GM12878 (cell line): ENCODE measurements around the gene S1PR4. TPM values are rescaled to one million over a fixed set of nuclear protein-coding genes. Genes with fewer than 3 reads are reported as not detected.

Experiments used
- ATAC-seq: fragments of 200-7000 bp; cut with Tn5 transposase; 3 replicates; pipeline ENCODE4 v1.9.1; 2020; ENCODE audit warnings: mild to moderate bottlenecking, moderate library complexity
- BruUV-seq: library from RNA; stranded (reverse); fragments of 400-500 nt; replicated peaks from 2 replicates; lab custom pipeline; 2021; lab: Mats Ljungman, UMichigan
- CTCF ChIA-PET: fragments of 300-600 bp; sonication (Branson Sonifier 250); formaldehyde crosslinking; extraction: SDS; loops from one replicate; lab custom pipeline; 2021; ENCODE audit warnings: inconsistent platforms; lab: Yijun Ruan, JAX
- POLR2A ChIA-PET: fragments of 350-600 bp; formaldehyde crosslinking; extraction: SDS; loops from one replicate; lab custom pipeline; 2021; ENCODE audit warnings: inconsistent platforms; lab: Charles Lee
- RAD21 ChIA-PET: fragments of 300-600 bp; sonication (Branson Sonifier 250); formaldehyde crosslinking; loops from one replicate; lab custom pipeline; 2023; ENCODE audit warnings: antibody characterized with exemption; ENCODE audit not compliant: unreplicated experiment; lab: Charles Lee
- SMC1A ChIA-PET: fragments of 300-600 bp; sonication (Branson Sonifier 250); formaldehyde crosslinking; loops from one replicate; lab custom pipeline; 2023; ENCODE audit not compliant: unreplicated experiment, uncharacterized antibody; lab: Charles Lee
- DNase-seq: peaks from one replicate; pipeline ENCODE4 v3.0.0-alpha.2; 2011; ENCODE audit warnings: low read depth, low spot score
- FAIRE-seq: peaks from 3 replicates; lab custom pipeline; 2011; peaks lifted over from hg19 to GRCh38; lab: Jason Lieb, UNC
- H2AFZ ChIP-seq: 2 replicates; pipeline ENCODE4 v1.6.0; 2011; ENCODE audit warnings: low read depth, low read length, control low read depth; ENCODE audit not compliant: control insufficient read depth
- H3K27ac ChIP-seq: 2 replicates; pipeline ENCODE4 v1.5.1; 2011; ENCODE audit warnings: control low read depth; ENCODE audit not compliant: control insufficient read depth, insufficient read depth
- H3K27me3 ChIP-seq, 2 experiments: replicated peaks in 1 of 2; 2 replicates each; pipeline versions ENCODE4 v1.6.0 to v1.6.1; 2011; ENCODE audit warnings: low read length in 1 of 2; ENCODE audit not compliant: control insufficient read depth in 2 of 2, insufficient read depth in 2 of 2
- H3K36me3 ChIP-seq, 2 experiments: 2 replicates each; pipeline ENCODE4 v1.5.1; 2011; ENCODE audit warnings: low read length in 1 of 2; ENCODE audit not compliant: control insufficient read depth in 2 of 2, insufficient read depth in 2 of 2
- H3K4me1 ChIP-seq: 2 replicates; pipeline ENCODE4 v1.6.1; 2011; ENCODE audit warnings: mild to moderate bottlenecking, low read length, moderate library complexity, mixed read lengths; ENCODE audit not compliant: control insufficient read depth, insufficient read depth
- H3K4me2 ChIP-seq: 2 replicates; pipeline ENCODE4 v1.6.0; 2011; ENCODE audit warnings: control low read depth; ENCODE audit not compliant: control insufficient read depth, insufficient read depth
- H3K4me3 ChIP-seq: fragments of 200-600 bp; sonication (generic); 2 replicates; pipeline ENCODE4 v1.5.1; 2016
- H3K79me2 ChIP-seq: 2 replicates; pipeline ENCODE4 v1.6.0; 2011; ENCODE audit warnings: low read length; ENCODE audit not compliant: control insufficient read depth, insufficient read depth
- H3K9ac ChIP-seq: 2 replicates; pipeline ENCODE4 v1.8.0; 2011; ENCODE audit warnings: low read length, control low read depth, mixed read lengths; ENCODE audit not compliant: control insufficient read depth, insufficient read depth
- H3K9me3 ChIP-seq: replicated peaks from 3 replicates; pipeline ENCODE4 v1.5.1; 2011; ENCODE audit warnings: mild to moderate bottlenecking, low read length; ENCODE audit not compliant: control insufficient read depth, insufficient read depth
- H4K20me1 ChIP-seq: 2 replicates; pipeline ENCODE4 v1.6.0; 2011; ENCODE audit not compliant: control insufficient read depth, insufficient read depth
- ETV6 ChIP-seq, 2 experiments: fragments of 450-650 bp in 1 of 2; IDR thresholded peaks in 1 of 2; conservative IDR thresholded peaks in 1 of 2; 2 replicates each; pipeline ENCODE4 v1.6.1; 2014; ENCODE audit warnings: antibody characterized with exemption in 1 of 2, borderline replicate concordance in 1 of 2, low read depth in 1 of 2, mild to moderate bottlenecking in 1 of 2, moderate library complexity in 1 of 2
- MEF2A ChIP-seq: IDR thresholded peaks from 2 replicates; pipeline ENCODE4 v1.6.1; 2011; ENCODE audit warnings: low read depth, mild to moderate bottlenecking, low read length, moderate library complexity; ENCODE audit not compliant: insufficient read depth
- TCF12 ChIP-seq: IDR thresholded peaks from 2 replicates; pipeline ENCODE4 v1.6.1; 2011; ENCODE audit warnings: low read depth, mild to moderate bottlenecking, low read length
- WRNIP1 ChIP-seq: IDR thresholded peaks from 2 replicates; pipeline ENCODE4 v1.6.1; 2011; ENCODE audit warnings: low read depth, low read length, improper control_type of control experiment, borderline replicate concordance
- ZNF207 ChIP-seq: fragments of 450-650 bp; IDR thresholded peaks from 2 replicates; pipeline ENCODE4 v1.6.1; 2014; ENCODE audit warnings: antibody characterized with exemption, mild to moderate bottlenecking, borderline replicate concordance
- WGBS: methylation state at CpG from one replicate; pipeline ENCODE4 v1.1.6; 2016; ENCODE audit warnings: low lambda C conversion rate; ENCODE audit not compliant: insufficient replicate concordance, insufficient coverage; ENCODE audit errors: missing lambda C conversion rate; 5-methylcytosine and 5-hydroxymethylcytosine counted together
- in situ Hi-C: fragments of 300-500 bp; cut with MboI; formaldehyde crosslinking; loops from 9 replicates; pipeline ENCODE4 v1.14.3; 2018; ENCODE audit warnings: mixed read lengths
- intact Hi-C: fragments of 100-400 bp; cut with micrococcal nuclease; formaldehyde crosslinking; loops from one replicate; pipeline ENCODE4 v1.14.2; 2022; ENCODE audit not compliant: unreplicated experiment
- polyA plus RNA-seq, 11 experiments: library from polyadenylated mRNA; depleted of rRNA in 4 of 11; unstranded in 6 of 11; stranded (reverse) in 5 of 11; fragments of >200 nt; fragmentation: Nextera tagmentation in 4 of 11; fragmentation: Illumina TruSeq in 1 of 11; extraction: Ambion mirVana in 4 of 11; extraction: Trizol in 1 of 11; gene quantifications; 1 replicate in 1 of 11; 2 replicates in 10 of 11; pipeline versions ENCODE4 v1.2.1 to v1.2.3, GENCODE V29; 2011 to 2016; ENCODE audit warnings: inconsistent platforms in 2 of 11, missing spikeins in 2 of 11, low read depth in 1 of 11
- total RNA-seq, 4 experiments: library from RNA; depleted of rRNA in 3 of 4; stranded (reverse); fragments of >200 nt in 3 of 4; fragmentation: Illumina TruSeq in 1 of 4; extraction: Trizol in 1 of 4; gene quantifications; 2 replicates each; pipeline versions ENCODE4 v1.2.1 to v1.2.3, GENCODE V29; 2013 to 2021

The S1PR4 gene
- total and polyA plus RNA-seq, 10 of the 15 experiments (the other 5 are each of a cell fraction or from before 2014, with no cell fraction given): 0.19 to 57.7 (median 32.4) TPM; not detected in 1

DNA sequence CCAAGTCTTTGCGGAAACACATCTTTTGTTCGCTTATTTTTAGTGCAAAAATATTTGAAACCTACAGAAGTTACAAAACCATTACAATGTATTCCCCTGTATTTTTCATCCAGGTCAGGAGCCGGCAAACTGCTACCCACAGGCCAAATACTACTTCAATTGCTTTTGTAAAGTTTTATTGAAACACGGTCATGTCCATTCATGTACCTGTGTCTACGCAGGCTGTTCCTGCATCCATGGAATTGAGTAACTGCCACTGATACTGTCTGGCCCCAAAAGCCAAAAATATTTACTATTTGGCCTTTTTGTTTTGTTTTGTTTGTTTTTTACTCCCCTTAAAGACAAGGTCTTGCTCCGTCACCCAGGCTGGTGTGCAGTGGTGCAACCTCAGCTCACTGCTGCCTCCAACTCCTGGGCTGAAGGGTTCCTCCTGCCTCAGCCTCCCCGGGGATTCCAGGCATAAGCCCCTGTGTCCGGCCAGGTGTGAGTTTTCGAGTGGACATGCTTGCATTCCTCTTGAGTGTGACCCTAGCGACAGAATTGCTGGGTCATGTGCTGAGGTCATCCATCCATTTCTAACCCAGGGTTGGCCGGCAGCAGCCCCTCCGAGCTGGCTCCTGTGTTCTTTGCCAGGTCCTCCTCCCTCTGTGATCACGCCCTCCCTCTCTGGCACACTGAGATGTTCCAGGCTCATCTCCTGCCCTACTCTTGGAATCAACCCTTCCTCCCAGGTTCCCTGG is 10.9 kb upstream of the S1PR4 start:
- ChIA-PET RAD21 (no interaction called here), SMC1A (no interaction called here), CTCF (no interaction called here), POLR2A (no interaction called here)
- 59% methylated on average over 13 of the region's 13 CpGs for WGBS
- no peak for TF ChIP-seq WRNIP1
- no peak for TF ChIP-seq MEF2A
- TF ChIP-seq ETV6 (conservative IDR thresholded peaks at IDR 0.05 in 1 of 2, IDR thresholded peaks at IDR 0.05 in 1 of 2; ENCODE audit: borderline replicate concordance in 1 of 2, low read depth in 1 of 2): no peak
- TF ChIP-seq TCF12: no peak
- no peak for TF ChIP-seq ZNF207
- in situ Hi-C loops (no loop called here), intact Hi-C loops (no loop called here)
- H3K9ac ChIP-seq: no peak overlapping the region
- no peaks in the 10 kb centered on the region for H3K27me3 ChIP-seq
- FAIRE-seq: no peak
- H3K36me3 ChIP-seq: peaks cover 0 to 2% of the 10 kb centered on the region in 2 experiments; a peak in 1 of 4 replicates
- no peaks in the 10 kb centered on the region for H3K9me3 ChIP-seq
- ATAC-seq: no peak
- H2AFZ ChIP-seq: no peak overlapping the region
- no peak overlapping the region for H3K4me3 ChIP-seq
- no peak overlapping the region for H3K4me2 ChIP-seq
- no peaks in the 10 kb centered on the region for H3K4me1 ChIP-seq
- no TSS peak for BruUV-seq
- no peaks in the 10 kb centered on the region for H4K20me1 ChIP-seq
- H3K27ac ChIP-seq: no peak overlapping the region
- no peak for DNase-seq
- H3K79me2 ChIP-seq: no peaks in the 10 kb centered on the region
